PC-9 (cell line): Measurements from ENCODE around the gene GABRR1. TPM values are rescaled to one million over a fixed set of nuclear protein-coding genes. Genes with fewer than 3 reads are reported as not detected.

Experiments
- BruUV-seq: library from RNA; stranded (reverse); fragments of 400-500 nt; replicated peaks from 2 replicates; lab custom pipeline; 2021; lab: Mats Ljungman, UMichigan
- CTCF ChIA-PET: fragments of 300-600 bp; sonication (Branson Sonifier 250); formaldehyde crosslinking; loops from one replicate; lab custom pipeline; 2022; ENCODE audit warnings: antibody characterized with exemption; lab: Charles Lee
- POLR2A ChIA-PET: fragments of 300-600 bp; sonication (Branson Sonifier 250); formaldehyde crosslinking; loops from one replicate; lab custom pipeline; 2022; ENCODE audit warnings: antibody characterized with exemption; ENCODE audit not compliant: unreplicated experiment; lab: Charles Lee
- DNase-seq, 2 experiments: peaks; one replicate each; pipeline versions ENCODE4 v3.0.0 to v3.0.0-alpha.2; 2015 to 2022; ENCODE audit warnings: mixed read lengths in 1 of 2
- H2AFZ ChIP-seq: fragments of 200-600 bp; sonication (generic); 2 replicates; pipeline ENCODE4 v1.8.1; 2017; ENCODE audit warnings: antibody characterized with exemption
- H3F3A ChIP-seq: fragments of 200-600 bp; sonication (generic); 2 replicates; pipeline ENCODE4 v1.8.1; 2017; ENCODE audit warnings: antibody characterized with exemption, mild to moderate bottlenecking, low read depth; ENCODE audit not compliant: insufficient read depth
- H3K27ac ChIP-seq: fragments of 200-600 bp; sonication (generic); 2 replicates; pipeline ENCODE4 v1.6.1; 2016; ENCODE audit warnings: mixed run types
- H3K27me3 ChIP-seq: fragments of 200-600 bp; sonication (generic); 2 replicates; pipeline ENCODE4 v1.6.1; 2016; ENCODE audit warnings: low read depth, mixed run types; ENCODE audit not compliant: insufficient read depth
- H3K36me3 ChIP-seq: fragments of 200-600 bp; sonication (generic); 2 replicates; pipeline ENCODE4 v1.6.1; 2016; ENCODE audit warnings: low read depth, mixed run types
- H3K4me1 ChIP-seq: fragments of 200-600 bp; sonication (generic); replicated peaks from 2 replicates; pipeline ENCODE4 v1.6.1; 2016; ENCODE audit warnings: mixed run types; ENCODE audit not compliant: insufficient read depth
- H3K4me2 ChIP-seq: fragments of 200-600 bp; sonication (generic); 2 replicates; pipeline ENCODE4 v1.6.1; 2017; ENCODE audit warnings: mixed run types
- H3K4me3 ChIP-seq: fragments of 200-600 bp; sonication (generic); 2 replicates; pipeline ENCODE4 v1.6.1; 2016; ENCODE audit warnings: mixed run types
- H3K79me2 ChIP-seq: fragments of 200-600 bp; sonication (generic); 2 replicates; pipeline ENCODE4 v1.6.1; 2017; ENCODE audit warnings: low read depth, mixed run types
- H3K9me2 ChIP-seq: fragments of 200-600 bp; sonication (generic); 2 replicates; pipeline ENCODE4 v1.8.1; 2017; ENCODE audit warnings: mild to moderate bottlenecking; ENCODE audit not compliant: insufficient read depth
- H3K9me3 ChIP-seq: fragments of 200-600 bp; sonication (generic); 2 replicates; pipeline ENCODE4 v1.8.1; 2016; ENCODE audit warnings: low read depth; ENCODE audit not compliant: insufficient read depth
- H4K20me1 ChIP-seq: fragments of 200-600 bp; sonication (generic); 2 replicates; pipeline ENCODE4 v1.8.1; 2017; ENCODE audit not compliant: insufficient read depth
- EZH2 ChIP-seq: fragments of 200-600 bp; sonication (generic); IDR thresholded peaks from 2 replicates; pipeline ENCODE4 v1.8.0; 2017; ENCODE audit warnings: antibody characterized with exemption, low read depth
- intact Hi-C: fragments of 100-400 bp; cut with micrococcal nuclease; formaldehyde crosslinking; loops from one replicate; pipeline ENCODE4 v1.10.0; 2022; ENCODE audit not compliant: unreplicated experiment
- total RNA-seq: library from RNA; stranded (reverse); gene quantifications from 2 replicates; pipeline ENCODE4 v1.2.3, GENCODE V29; 2021
- TF ChIP-seq, protein P1 (sequence below): fragments of 200-600 bp; sonication (generic); conservative IDR thresholded peaks from 2 replicates; pipeline ENCODE4 v1.6.1; 2017; ENCODE audit warnings: mixed run types, antibody characterized with exemption, mild to moderate bottlenecking, moderate library complexity

The GABRR1 gene
- total RNA-seq, 1 experiment from 2014 or later = not detected

DNA sequence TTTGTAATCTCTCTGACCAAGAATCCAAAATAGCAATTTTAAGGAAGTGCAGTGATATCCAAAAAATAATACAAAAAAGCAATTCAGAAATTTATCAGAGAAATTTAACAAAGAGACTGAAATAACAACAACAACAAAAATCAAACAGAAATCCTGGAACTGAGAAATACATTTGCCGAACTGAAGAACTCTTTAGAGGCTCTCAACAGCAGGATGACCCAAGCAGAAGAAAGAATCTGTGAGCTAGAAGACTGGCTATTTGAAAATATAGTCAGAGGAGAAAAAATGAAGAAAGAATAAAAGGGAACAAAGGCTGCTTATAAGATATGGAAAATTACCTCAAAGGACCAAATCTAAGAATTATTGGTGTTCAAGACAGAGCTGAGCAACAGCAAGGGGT, 22.6 kb downstream of the GABRR1 start:
- ChIA-PET CTCF (no interaction called here), POLR2A (no interaction called here)
- intact Hi-C loops = no loop called here
- Histone ChIP-seq H3K36me3 (no peaks in the 10 kb centered on the region), H3K9me3 (no peaks in the 10 kb centered on the region), H3F3A (no peaks in the 10 kb centered on the region), H3K4me3 (no peak overlapping the region), H4K20me1 (no peaks in the 10 kb centered on the region), H3K4me2 (no peak overlapping the region), H3K9me2 (no peaks in the 10 kb centered on the region), H3K27me3 (no peaks in the 10 kb centered on the region), H3K27ac (no peak overlapping the region), H3K79me2 (no peaks in the 10 kb centered on the region), H3K4me1 (no peaks in the 10 kb centered on the region), H2AFZ (no peak overlapping the region)
- DNase-seq = no peak
- TF ChIP-seq EZH2 = no peak
- TF ChIP-seq, protein P1, sequence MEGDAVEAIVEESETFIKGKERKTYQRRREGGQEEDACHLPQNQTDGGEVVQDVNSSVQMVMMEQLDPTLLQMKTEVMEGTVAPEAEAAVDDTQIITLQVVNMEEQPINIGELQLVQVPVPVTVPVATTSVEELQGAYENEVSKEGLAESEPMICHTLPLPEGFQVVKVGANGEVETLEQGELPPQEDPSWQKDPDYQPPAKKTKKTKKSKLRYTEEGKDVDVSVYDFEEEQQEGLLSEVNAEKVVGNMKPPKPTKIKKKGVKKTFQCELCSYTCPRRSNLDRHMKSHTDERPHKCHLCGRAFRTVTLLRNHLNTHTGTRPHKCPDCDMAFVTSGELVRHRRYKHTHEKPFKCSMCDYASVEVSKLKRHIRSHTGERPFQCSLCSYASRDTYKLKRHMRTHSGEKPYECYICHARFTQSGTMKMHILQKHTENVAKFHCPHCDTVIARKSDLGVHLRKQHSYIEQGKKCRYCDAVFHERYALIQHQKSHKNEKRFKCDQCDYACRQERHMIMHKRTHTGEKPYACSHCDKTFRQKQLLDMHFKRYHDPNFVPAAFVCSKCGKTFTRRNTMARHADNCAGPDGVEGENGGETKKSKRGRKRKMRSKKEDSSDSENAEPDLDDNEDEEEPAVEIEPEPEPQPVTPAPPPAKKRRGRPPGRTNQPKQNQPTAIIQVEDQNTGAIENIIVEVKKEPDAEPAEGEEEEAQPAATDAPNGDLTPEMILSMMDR = no peak
- no TSS peak for BruUV-seq

- Histone ChIP-seq H3K79me2 (no peaks in the 10 kb centered on the region), H3K27ac (no peak overlapping the region), H3F3A (no peaks in the 10 kb centered on the region), H3K36me3 (no peaks in the 10 kb centered on the region), H3K9me3 (no peaks in the 10 kb centered on the region), H3K27me3 (no peaks in the 10 kb centered on the region), H3K9me2 (no peaks in the 10 kb centered on the region), H3K4me1 (no peaks in the 10 kb centered on the region), H4K20me1 (no peaks in the 10 kb centered on the region), H3K4me2 (no peak overlapping the region), H2AFZ (no peak overlapping the region), H3K4me3 (no peak overlapping the region)
- CTCF ChIA-PET = no interaction called here
- no peak for TF ChIP-seq EZH2
- TF ChIP-seq, protein P1 = no peak
- intact Hi-C loops = no loop called here
- POLR2A ChIA-PET = no interaction called here
- no peak for DNase-seq
- no TSS peak for BruUV-seq
Observed at GRCh38 chr6:89190741-89191140, 26.4 kb downstream of the GABRR1 start.

- Histone ChIP-seq H3K27me3 (no peaks in the 10 kb centered on the region), H3K4me1 (no peaks in the 10 kb centered on the region), H3F3A (no peaks in the 10 kb centered on the region), H3K4me2 (no peak overlapping the region), H3K9me2 (no peaks in the 10 kb centered on the region), H3K79me2 (no peaks in the 10 kb centered on the region), H3K9me3 (no peaks in the 10 kb centered on the region), H4K20me1 (no peaks in the 10 kb centered on the region), H3K27ac (no peak overlapping the region), H3K36me3 (no peaks in the 10 kb centered on the region), H3K4me3 (no peak overlapping the region), H2AFZ (no peak overlapping the region)
- no peak for DNase-seq
- TF ChIP-seq EZH2 = no peak
- TF ChIP-seq, protein P1 = no peak
- ChIA-PET POLR2A (no interaction called here), CTCF (no interaction called here)
- no TSS peak for BruUV-seq
- intact Hi-C loops = no loop called here
Observed at GRCh38 chr6:89187504-89187903, 29.7 kb downstream of the GABRR1 start.
